ENCODE measurements around the gene OCIAD1. TPM values are rescaled to one million over a fixed set of nuclear protein-coding genes. Genes with fewer than 3 reads are reported as not detected.

Gene OCIAD1
- total and polyA plus RNA-seq, 2 of the 13 experiments (the other 11 are each of a cell fraction or from before 2014, with no cell fraction given) = 67.3 to 74.9 TPM

GRCh38 chr4:48830706-48831531 lies at the start of gene OCIAD1 (continued):
- no peak for TF ChIP-seq ZNF609 (CRISPR knock-in tag; IDR thresholded peaks at IDR 0.05; ENCODE audit: borderline replicate concordance)
- TF ChIP-seq SRY (CRISPR knock-in tag; IDR thresholded peaks at IDR 0.05) = no peak
- no peak for TF ChIP-seq DNMT3B (CRISPR knock-in tag; conservative IDR thresholded peaks at IDR 0.05)
- no peak for TF ChIP-seq NR2F2 (IDR thresholded peaks at IDR 0.05; ENCODE audit: borderline replicate concordance, low read depth)
- no peak; the same call in 1 of the 2 replicates for TF ChIP-seq MLX (CRISPR knock-in tag; IDR thresholded peaks at IDR 0.05)
- TF ChIP-seq ZNF547 (CRISPR knock-in tag; IDR thresholded peaks at IDR 0.05) = no peak
- TF ChIP-seq PHF21A (CRISPR knock-in tag; IDR thresholded peaks at IDR 0.05) = 0 out of 2 replicates have a peak, but pooled peaks have one; percentile 53
- peak; percentile 74; the same call in 1 of the 2 replicates for TF ChIP-seq PCBP1 (IDR thresholded peaks at IDR 0.05; ENCODE audit: borderline replicate concordance, low read depth, low read length)
- no peak for TF ChIP-seq RFX1 (IDR thresholded peaks at IDR 0.05)
- TF ChIP-seq ARID4A (CRISPR knock-in tag; IDR thresholded peaks at IDR 0.05; ENCODE audit: borderline replicate concordance) = peak; percentile 75
- TF ChIP-seq FOXO4 (CRISPR knock-in tag; conservative IDR thresholded peaks at IDR 0.05) = no peak
- TF ChIP-seq MAF1 (CRISPR knock-in tag; IDR thresholded peaks at IDR 0.05; ENCODE audit: borderline replicate concordance) = no peak
- no peak for TF ChIP-seq STAT5B (CRISPR knock-in tag; IDR thresholded peaks at IDR 0.05)
- TF ChIP-seq CHCHD3 (CRISPR knock-in tag; IDR thresholded peaks at IDR 0.05) = 0 out of 2 replicates have a peak, but pooled peaks have one; percentile 35
- no peak for TF ChIP-seq PCBP2 (optimal IDR thresholded peaks at IDR 0.05; ENCODE audit: low read depth, low read length, poor library complexity, severe bottlenecking)
- no peak for TF ChIP-seq ZNF501 (CRISPR knock-in tag; IDR thresholded peaks at IDR 0.05)
- 0 out of 2 replicates have a peak, but pooled peaks have one; percentile 31 for TF ChIP-seq SNAPC2 (CRISPR knock-in tag; IDR thresholded peaks at IDR 0.05)
